Liver (tissue), 9 donors: ENCODE data around the gene TMTC2. TPM values are rescaled to one million over a fixed set of nuclear protein-coding genes. Genes with fewer than 3 reads are reported as not detected.

Experiments
- DNase-seq: peaks from one replicate; pipeline ENCODE4 v3.0.0-alpha.2; 2017; ENCODE audit warnings: low spot score
- H3K27ac ChIP-seq, 2 donors: one replicate each; pipeline ENCODE4 v1.7.0; 2013; ENCODE audit warnings: inconsistent platforms in 2 of 2, low read length in 2 of 2, control low read depth in 1 of 2, low read depth in 1 of 2, mild to moderate bottlenecking in 1 of 2
- H3K27me3 ChIP-seq, 4 donors: one replicate each; pipeline versions ENCODE4 v1.6.1 to v1.7.0; 2013; ENCODE audit warnings: low read length in 3 of 4, inconsistent platforms in 1 of 4, mild to moderate bottlenecking in 1 of 4, moderate library complexity in 1 of 4; ENCODE audit not compliant: control insufficient read depth in 4 of 4, insufficient read depth in 4 of 4
- H3K36me3 ChIP-seq, 4 donors: one replicate each; pipeline versions ENCODE4 v1.6.1 to v1.7.0; 2013; ENCODE audit warnings: low read length in 3 of 4, mild to moderate bottlenecking in 3 of 4, low read depth in 1 of 4, moderate library complexity in 1 of 4; ENCODE audit not compliant: control insufficient read depth in 4 of 4, insufficient read depth in 3 of 4
- H3K4me1 ChIP-seq, 4 donors: one replicate each; pipeline versions ENCODE4 v1.6.1 to v1.7.0; 2013; ENCODE audit warnings: low read length in 3 of 4, mild to moderate bottlenecking in 3 of 4, moderate library complexity in 1 of 4; ENCODE audit not compliant: control insufficient read depth in 4 of 4, insufficient read depth in 4 of 4
- H3K4me3 ChIP-seq, 3 donors: one replicate each; pipeline versions ENCODE4 v1.6.1 to v1.7.0; 2013; ENCODE audit warnings: low read length in 3 of 3, control low read depth in 1 of 3, low read depth in 1 of 3, mild to moderate bottlenecking in 1 of 3
- H3K9ac ChIP-seq, 2 donors: one replicate each; pipeline ENCODE4 v1.7.0; 2013; ENCODE audit warnings: low read length in 2 of 2, mild to moderate bottlenecking in 2 of 2, moderate library complexity in 2 of 2, control low read depth in 1 of 2, low read depth in 1 of 2
- H3K9me3 ChIP-seq, 4 donors: one replicate each; pipeline versions ENCODE4 v1.6.1 to v1.7.0; 2013; ENCODE audit warnings: low read length in 3 of 4; ENCODE audit not compliant: control insufficient read depth in 4 of 4
- CTCF ChIP-seq: fragments of 150-350 bp; IDR thresholded peaks from 2 replicates; pipeline ENCODE4 v1.5.1; 2017; ENCODE audit warnings: improper control_type of control experiment, low read depth, low read length; ENCODE audit not compliant: missing input control
- EGR1 ChIP-seq, 2 donors: IDR thresholded peaks; 2 replicates each; pipeline ENCODE4 v1.6.1; 2016 to 2018; ENCODE audit warnings: antibody characterized with exemption in 2 of 2, low read depth in 2 of 2
- FOXA1 ChIP-seq: IDR thresholded peaks from 2 replicates; pipeline ENCODE4 v1.6.1; 2016; ENCODE audit warnings: antibody characterized with exemption
- FOXA2 ChIP-seq: IDR thresholded peaks from 2 replicates; pipeline ENCODE4 v1.6.1; 2016; ENCODE audit warnings: antibody characterized with exemption
- HNF4A ChIP-seq, 2 donors: conservative IDR thresholded peaks; 2 replicates each; pipeline ENCODE4 v1.6.1; 2016; ENCODE audit warnings: antibody characterized with exemption in 2 of 2, mild to moderate bottlenecking in 2 of 2
- HNF4G ChIP-seq: IDR thresholded peaks from 2 replicates; pipeline ENCODE4 v1.6.1; 2016; ENCODE audit warnings: antibody characterized with exemption
- JUND ChIP-seq, 2 donors: IDR thresholded peaks; 2 replicates each; pipeline ENCODE4 v1.6.1; 2016; ENCODE audit warnings: antibody characterized with exemption in 2 of 2
- NR2F2 ChIP-seq: IDR thresholded peaks from 2 replicates; pipeline ENCODE4 v1.6.1; 2016; ENCODE audit warnings: antibody characterized with exemption
- RAD21 ChIP-seq, 2 donors: IDR thresholded peaks; 2 replicates each; pipeline ENCODE4 v1.6.1; 2016; ENCODE audit warnings: antibody characterized with exemption in 2 of 2, mild to moderate bottlenecking in 2 of 2
- RXRA ChIP-seq, 2 donors: IDR thresholded peaks; 2 replicates each; pipeline ENCODE4 v1.6.1; 2017 to 2018; ENCODE audit warnings: antibody characterized with exemption in 2 of 2, mild to moderate bottlenecking in 1 of 2
- SP1 ChIP-seq: IDR thresholded peaks from 2 replicates; pipeline ENCODE4 v1.6.1; 2018; ENCODE audit warnings: antibody characterized with exemption, mild to moderate bottlenecking
- TAF1 ChIP-seq: conservative IDR thresholded peaks from 2 replicates; pipeline ENCODE4 v1.6.1; 2016; ENCODE audit warnings: antibody characterized with exemption, mild to moderate bottlenecking
- YY1 ChIP-seq: IDR thresholded peaks from 2 replicates; pipeline ENCODE4 v1.6.1; 2016; ENCODE audit warnings: antibody characterized with exemption, mild to moderate bottlenecking
- WGBS: extraction: QIAGEN DNeasy Blood & Tissue Kit; methylation state at CpG from one replicate; pipeline ENCODE4 v1.1.7; 2013; 5-methylcytosine and 5-hydroxymethylcytosine counted together
- polyA plus RNA-seq, 2 donors: library from polyadenylated mRNA; stranded (reverse) in 1 of 2; unstranded in 1 of 2; fragments of 200-250 nt in 1 of 2; fragments of >200 nt in 1 of 2; fragmentation: Nextera tagmentation in 1 of 2; extraction: Ambion mirVana in 1 of 2; gene quantifications; one replicate each; pipeline versions ENCODE4 v1.2.1 to v1.2.3, GENCODE V29; 2013 to 2015
- total RNA-seq, 2 donors: library from RNA; depleted of rRNA; stranded (reverse); fragments of >200 nt; gene quantifications; one replicate each; pipeline ENCODE4 v1.2.3, GENCODE V29; 2014
- TF ChIP-seq, protein P1 (sequence below): IDR thresholded peaks from 2 replicates; pipeline ENCODE4 v1.6.1; 2016; ENCODE audit warnings: antibody characterized with exemption, mild to moderate bottlenecking
- TF ChIP-seq, protein P2 (sequence below): IDR thresholded peaks from 2 replicates; pipeline ENCODE4 v1.6.1; 2016; ENCODE audit warnings: antibody characterized with exemption
- donor health status: healthy.
- donor health status: healthy.
- donor health status: healthy.
- donor health status: healthy.
- donor health status: healthy.

TMTC2 gene
- total and polyA plus RNA-seq, 4 donors, result 0.36 to 3.0 (median 0.61) TPM

DNA sequence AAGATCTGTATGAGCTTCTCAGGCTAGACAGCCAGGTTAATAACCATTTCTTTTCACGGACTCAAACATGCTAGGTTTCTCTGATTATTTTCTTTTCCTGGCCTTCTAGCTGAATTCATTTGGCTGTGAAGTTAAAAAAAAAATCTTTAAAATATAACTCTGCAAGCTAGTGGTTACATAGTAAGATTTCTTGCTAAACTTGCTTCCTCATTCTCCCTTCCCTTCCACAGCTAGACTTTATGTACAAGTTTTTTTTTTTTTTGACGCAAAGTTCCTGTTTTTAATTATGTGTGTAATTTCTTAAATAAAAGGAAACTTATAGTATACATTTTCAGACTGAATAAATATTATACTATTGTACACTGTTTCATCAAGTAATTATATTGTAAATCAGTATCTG, 145.4 kb downstream of the TMTC2 start:
- H3K9me3 ChIP-seq, result no peaks in the 10 kb centered on the region
- no peaks in the 10 kb centered on the region for H3K36me3 ChIP-seq
- no peak for DNase-seq
- WGBS, result 84% methylated on average over 2 of the region's 2 CpGs
- no peak overlapping the region for H3K9ac ChIP-seq
- H3K4me3 ChIP-seq, result no peak overlapping the region
- H3K27ac ChIP-seq, result no peak overlapping the region
- H3K27me3 ChIP-seq, result no peaks in the 10 kb centered on the region
- TF ChIP-seq HNF4A (conservative IDR thresholded peaks at IDR 0.05) (no peak), JUND (IDR thresholded peaks at IDR 0.05) (no peak)
- TF ChIP-seq, protein P1, sequence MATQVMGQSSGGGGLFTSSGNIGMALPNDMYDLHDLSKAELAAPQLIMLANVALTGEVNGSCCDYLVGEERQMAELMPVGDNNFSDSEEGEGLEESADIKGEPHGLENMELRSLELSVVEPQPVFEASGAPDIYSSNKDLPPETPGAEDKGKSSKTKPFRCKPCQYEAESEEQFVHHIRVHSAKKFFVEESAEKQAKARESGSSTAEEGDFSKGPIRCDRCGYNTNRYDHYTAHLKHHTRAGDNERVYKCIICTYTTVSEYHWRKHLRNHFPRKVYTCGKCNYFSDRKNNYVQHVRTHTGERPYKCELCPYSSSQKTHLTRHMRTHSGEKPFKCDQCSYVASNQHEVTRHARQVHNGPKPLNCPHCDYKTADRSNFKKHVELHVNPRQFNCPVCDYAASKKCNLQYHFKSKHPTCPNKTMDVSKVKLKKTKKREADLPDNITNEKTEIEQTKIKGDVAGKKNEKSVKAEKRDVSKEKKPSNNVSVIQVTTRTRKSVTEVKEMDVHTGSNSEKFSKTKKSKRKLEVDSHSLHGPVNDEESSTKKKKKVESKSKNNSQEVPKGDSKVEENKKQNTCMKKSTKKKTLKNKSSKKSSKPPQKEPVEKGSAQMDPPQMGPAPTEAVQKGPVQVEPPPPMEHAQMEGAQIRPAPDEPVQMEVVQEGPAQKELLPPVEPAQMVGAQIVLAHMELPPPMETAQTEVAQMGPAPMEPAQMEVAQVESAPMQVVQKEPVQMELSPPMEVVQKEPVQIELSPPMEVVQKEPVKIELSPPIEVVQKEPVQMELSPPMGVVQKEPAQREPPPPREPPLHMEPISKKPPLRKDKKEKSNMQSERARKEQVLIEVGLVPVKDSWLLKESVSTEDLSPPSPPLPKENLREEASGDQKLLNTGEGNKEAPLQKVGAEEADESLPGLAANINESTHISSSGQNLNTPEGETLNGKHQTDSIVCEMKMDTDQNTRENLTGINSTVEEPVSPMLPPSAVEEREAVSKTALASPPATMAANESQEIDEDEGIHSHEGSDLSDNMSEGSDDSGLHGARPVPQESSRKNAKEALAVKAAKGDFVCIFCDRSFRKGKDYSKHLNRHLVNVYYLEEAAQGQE, result no peak
- H3K4me1 ChIP-seq, result no peaks in the 10 kb centered on the region

DNA sequence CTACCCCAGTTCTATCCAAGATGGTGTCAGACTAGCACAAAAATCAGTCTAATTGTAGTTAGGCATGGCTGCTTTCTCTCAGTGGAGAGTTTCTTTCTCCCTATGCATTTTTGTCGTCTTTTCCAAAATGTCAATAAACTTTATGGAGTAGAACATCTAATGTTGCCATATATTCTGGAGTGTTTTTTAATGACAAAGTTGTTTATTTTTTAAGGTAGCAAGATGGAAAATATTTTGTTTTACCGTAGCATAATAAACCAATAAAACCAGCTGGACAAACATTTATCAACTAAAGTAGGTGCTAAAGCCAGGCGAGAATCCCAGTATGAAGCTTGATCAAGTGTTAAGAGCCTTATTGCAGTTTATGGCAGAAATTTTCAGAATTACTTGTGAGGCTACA, 146.3 kb downstream of the TMTC2 start:
- DNase-seq, result no peak
- TF ChIP-seq NR2F2 (no peak), RAD21 (IDR thresholded peaks at IDR 0.05) (no peak)
- Histone ChIP-seq H3K27me3 (no peaks in the 10 kb centered on the region), H3K9ac (no peak overlapping the region), H3K4me3 (no peak overlapping the region), H3K36me3 (no peaks in the 10 kb centered on the region), H3K27ac (no peak overlapping the region), H3K4me1 (no peaks in the 10 kb centered on the region), H3K9me3 (no peaks in the 10 kb centered on the region)
- WGBS, result 81% methylated on average over 3 of the region's 3 CpGs

DNA sequence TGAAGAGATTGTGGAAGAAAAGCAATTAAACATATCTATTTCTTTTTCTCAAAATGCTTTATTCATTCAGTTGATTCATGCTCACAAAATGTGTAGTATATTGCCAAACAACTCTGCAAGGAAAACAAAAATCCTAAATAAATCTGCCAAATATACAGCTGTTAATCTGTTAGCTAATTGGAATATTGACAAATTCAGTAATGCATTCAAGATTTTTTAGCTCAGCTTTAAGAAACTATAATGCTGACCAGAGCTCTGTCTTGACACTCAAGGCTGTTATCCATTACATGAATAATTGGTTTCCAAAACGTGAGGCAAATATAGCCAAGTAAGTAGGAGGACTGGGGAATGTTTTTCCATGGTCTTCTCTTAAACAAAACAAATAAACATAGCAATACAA, 146.8 kb downstream of the TMTC2 start:
- no peak overlapping the region for H3K4me3 ChIP-seq

More for the DNA sequence above, 146.8 kb downstream of the TMTC2 start:
- 55% methylated on average over 1 of the region's 1 CpG for WGBS
- Histone ChIP-seq H3K4me1 (no peaks in the 10 kb centered on the region), H3K9me3 (no peaks in the 10 kb centered on the region), H3K36me3 (no peaks in the 10 kb centered on the region), H3K9ac (no peak overlapping the region), H3K27me3 (no peaks in the 10 kb centered on the region), H3K27ac (no peak overlapping the region)
- no peak for TF ChIP-seq RAD21 (IDR thresholded peaks at IDR 0.05)
- no peak for TF ChIP-seq FOXA1
- no peak for TF ChIP-seq HNF4A (conservative IDR thresholded peaks at IDR 0.05)
- TF ChIP-seq CTCF, result no peak
- no peak for TF ChIP-seq EGR1 (IDR thresholded peaks at IDR 0.05; ENCODE audit: low read depth in 2 of 2)
- TF ChIP-seq FOXA2, result no peak
- TF ChIP-seq RXRA (IDR thresholded peaks at IDR 0.05), result no peak
- no peak for TF ChIP-seq HNF4G
- no peak for TF ChIP-seq YY1
- TF ChIP-seq, protein P1, result no peak
- TF ChIP-seq SP1, result no peak
- no peak for TF ChIP-seq TAF1
- TF ChIP-seq, protein P2, sequence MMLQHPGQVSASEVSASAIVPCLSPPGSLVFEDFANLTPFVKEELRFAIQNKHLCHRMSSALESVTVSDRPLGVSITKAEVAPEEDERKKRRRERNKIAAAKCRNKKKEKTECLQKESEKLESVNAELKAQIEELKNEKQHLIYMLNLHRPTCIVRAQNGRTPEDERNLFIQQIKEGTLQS, result no peak
- no peak for TF ChIP-seq JUND (IDR thresholded peaks at IDR 0.05)
- DNase-seq, result no peak
